Upper lobe of left lung (tissue), 6 donors: ENCODE results near the gene WNK2. TPM values are rescaled to one million over a fixed set of nuclear protein-coding genes. Genes with fewer than 3 reads are reported as not detected.

Experiments used
- ATAC-seq, 2 donors: fragments of 200-7000 bp; cut with Tn5 transposase; one replicate each; pipeline ENCODE4 v1.9.1; 2022; ENCODE audit warnings: mild to moderate bottlenecking in 2 of 2, moderate library complexity in 2 of 2; ENCODE audit not compliant: low FRiP score in 2 of 2
- DNase-seq, 2 donors: peaks; one replicate each; pipeline ENCODE4 v3.0.0-alpha.2; 2019 to 2020
- H3K27ac ChIP-seq, 4 donors: fragments of 200-600 bp; sonication (generic); one replicate each; pipeline ENCODE4 v1.5.1; 2016 to 2019
- H3K27me3 ChIP-seq, 4 donors: fragments of 200-600 bp; sonication (generic); one replicate each; pipeline ENCODE4 v1.5.1; 2017 to 2019
- H3K36me3 ChIP-seq, 4 donors: fragments of 200-600 bp; sonication (generic); one replicate each; pipeline ENCODE4 v1.5.1; 2016 to 2019
- H3K4me1 ChIP-seq, 4 donors: fragments of 200-600 bp; sonication (generic); one replicate each; pipeline ENCODE4 v1.5.1; 2018 to 2019
- H3K4me3 ChIP-seq, 4 donors: fragments of 200-600 bp; sonication (generic); one replicate each; pipeline ENCODE4 v1.5.1; 2017 to 2019; ENCODE audit warnings: mild to moderate bottlenecking in 2 of 4, moderate library complexity in 1 of 4
- H3K9me3 ChIP-seq, 4 donors: fragments of 200-600 bp; sonication (generic); one replicate each; pipeline ENCODE4 v1.5.1; 2018 to 2019
- EP300 ChIP-seq, 4 donors: sonication (generic); formaldehyde crosslinking; IDR thresholded peaks; one replicate each; pipeline ENCODE4 v1.5.1; 2017; ENCODE audit warnings: antibody characterized with exemption in 4 of 4, control low read depth in 2 of 4
- POLR2A ChIP-seq, 4 donors: fragments of 450-650 bp; IDR thresholded peaks; one replicate each; pipeline ENCODE4 v1.5.1; 2016 to 2017; ENCODE audit warnings: antibody characterized with exemption in 4 of 4, mild to moderate bottlenecking in 2 of 4
- POLR2AphosphoS5 ChIP-seq, 2 donors: sonication (generic); formaldehyde crosslinking; IDR thresholded peaks; one replicate each; pipeline ENCODE4 v1.5.1; 2017; ENCODE audit warnings: antibody characterized with exemption in 2 of 2
- WGBS, 2 donors: methylation state at CpG; one replicate each; pipeline ENCODE4 v1.1.5; 2017 to 2018; 5-methylcytosine and 5-hydroxymethylcytosine counted together
- total RNA-seq, 6 donors: library from RNA; depleted of rRNA in 4 of 6; stranded (reverse); fragments of >200 nt in 4 of 6; gene quantifications; one replicate each; pipeline versions ENCODE4 v1.1.0 to v1.2.1, GENCODE V29; 2016 to 2021
- TF ChIP-seq, protein P1 (sequence below), 6 experiments: fragments of 450-650 bp in 4 of 6; fragments of 200-600 bp in 2 of 6; sonication (generic) in 2 of 6; IDR thresholded peaks; one replicate each; pipeline ENCODE4 v1.5.1; 2016 to 2019; ENCODE audit warnings: antibody characterized with exemption in 6 of 6
- donor health status: DM: no; HTN: no; CAD: no; lungs with moderate emphysema.
- donor health status: DM: no; HTN: yes; CAD: no; lungs with severe emphysema.

The WNK2 gene
- total RNA-seq, 6 donors from 2014 or later = 1.1 to 11.5 (median 7.3) TPM

DNA sequence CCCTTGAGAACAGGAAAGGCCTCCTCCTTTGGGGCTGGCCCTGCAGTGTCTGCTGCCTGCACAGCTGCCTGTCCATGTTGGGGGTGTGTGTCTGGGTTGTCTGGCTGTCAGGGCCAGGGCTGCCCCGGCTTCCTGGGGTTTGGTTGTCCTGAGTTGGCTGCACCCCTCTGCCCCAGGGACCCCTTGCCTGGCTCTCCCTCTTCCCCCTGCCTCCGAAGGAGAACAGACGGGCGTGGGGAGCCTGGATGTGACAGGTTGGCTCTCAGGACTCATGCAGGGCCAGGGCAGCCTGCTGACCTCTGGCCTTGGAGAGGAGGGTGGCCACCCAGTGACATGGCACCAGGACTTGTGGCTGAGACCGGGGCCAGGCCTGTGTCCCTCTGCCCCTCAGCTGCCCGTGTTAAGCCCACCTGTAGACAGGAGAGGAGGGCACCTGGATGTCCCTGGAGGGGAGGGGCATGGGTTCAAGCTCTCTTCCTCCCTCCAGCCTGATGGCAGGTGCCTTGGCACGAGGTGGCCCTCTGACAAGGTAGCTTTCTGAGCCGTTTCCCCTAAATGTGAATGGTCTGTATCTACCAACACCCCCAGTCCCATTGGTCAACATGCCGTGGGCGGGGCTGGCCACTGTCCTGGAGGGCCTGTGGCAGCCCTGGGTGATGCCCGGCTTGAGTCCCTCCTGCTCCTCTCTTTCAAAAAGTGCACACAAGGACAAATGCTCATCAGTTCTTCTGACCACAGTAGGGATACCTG, 34.9 kb downstream of the WNK2 start:
- WGBS, 2 donors = 94% methylated on average over 8 to 11 of the region's 11 CpGs
- TF ChIP-seq, protein P1, sequence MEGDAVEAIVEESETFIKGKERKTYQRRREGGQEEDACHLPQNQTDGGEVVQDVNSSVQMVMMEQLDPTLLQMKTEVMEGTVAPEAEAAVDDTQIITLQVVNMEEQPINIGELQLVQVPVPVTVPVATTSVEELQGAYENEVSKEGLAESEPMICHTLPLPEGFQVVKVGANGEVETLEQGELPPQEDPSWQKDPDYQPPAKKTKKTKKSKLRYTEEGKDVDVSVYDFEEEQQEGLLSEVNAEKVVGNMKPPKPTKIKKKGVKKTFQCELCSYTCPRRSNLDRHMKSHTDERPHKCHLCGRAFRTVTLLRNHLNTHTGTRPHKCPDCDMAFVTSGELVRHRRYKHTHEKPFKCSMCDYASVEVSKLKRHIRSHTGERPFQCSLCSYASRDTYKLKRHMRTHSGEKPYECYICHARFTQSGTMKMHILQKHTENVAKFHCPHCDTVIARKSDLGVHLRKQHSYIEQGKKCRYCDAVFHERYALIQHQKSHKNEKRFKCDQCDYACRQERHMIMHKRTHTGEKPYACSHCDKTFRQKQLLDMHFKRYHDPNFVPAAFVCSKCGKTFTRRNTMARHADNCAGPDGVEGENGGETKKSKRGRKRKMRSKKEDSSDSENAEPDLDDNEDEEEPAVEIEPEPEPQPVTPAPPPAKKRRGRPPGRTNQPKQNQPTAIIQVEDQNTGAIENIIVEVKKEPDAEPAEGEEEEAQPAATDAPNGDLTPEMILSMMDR (IDR thresholded peaks at IDR 0.05) = no peak
- no peak for TF ChIP-seq EP300 (IDR thresholded peaks at IDR 0.05)
- no peak for TF ChIP-seq POLR2A (IDR thresholded peaks at IDR 0.05)
- TF ChIP-seq POLR2AphosphoS5 (IDR thresholded peaks at IDR 0.05) = no peak
- ATAC-seq (peak; percentile 24 to 32), DNase-seq (no peak)
- Histone ChIP-seq H3K27me3 (no peaks in the 10 kb centered on the region), H3K4me3 (no peak overlapping the region), H3K4me1 (peaks cover 0 to 7% (median 0%) of the 10 kb centered on the region in 4 donors), H3K27ac (no peak overlapping the region), H3K36me3 (no peaks in the 10 kb centered on the region), H3K9me3 (peaks cover 0 to 12% (median 4%) of the 10 kb centered on the region in 4 donors)

DNA sequence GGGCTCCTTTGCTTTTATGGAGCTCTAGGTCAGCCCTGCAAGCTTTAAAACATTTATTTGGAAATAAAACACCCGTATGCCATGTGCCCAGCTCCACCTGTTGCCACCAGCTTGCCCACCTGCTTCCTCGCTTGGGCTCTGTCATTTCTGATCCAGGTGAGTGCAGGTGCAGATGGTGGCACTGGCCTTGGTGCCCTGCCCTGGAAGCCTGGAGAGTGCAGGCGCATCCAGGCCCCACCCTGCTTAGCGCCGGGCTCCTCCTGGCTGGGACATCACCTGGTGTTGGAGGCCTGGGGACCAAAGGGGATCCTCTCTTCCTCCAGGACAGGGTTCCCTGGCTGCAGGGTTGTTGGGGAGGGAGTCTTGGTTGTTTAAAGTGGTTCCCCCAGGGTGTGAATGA, 35.8 kb downstream of the WNK2 start:
- H3K4me1 ChIP-seq = peaks cover 0 to 7% (median 0%) of the 10 kb centered on the region in 4 donors
- no peak for ATAC-seq
- no peaks in the 10 kb centered on the region for H3K27me3 ChIP-seq
- H3K4me3 ChIP-seq = no peak overlapping the region
- H3K9me3 ChIP-seq = peaks cover 0 to 12% (median 4%) of the 10 kb centered on the region in 4 donors
- H3K36me3 ChIP-seq = no peaks in the 10 kb centered on the region
- no peak overlapping the region for H3K27ac ChIP-seq
- 92 to 94% methylated on average over 3 to 5 of the region's 5 CpGs for WGBS, 2 donors
- DNase-seq = no peak
- TF ChIP-seq, protein P1 (IDR thresholded peaks at IDR 0.05) = no peak
- TF ChIP-seq POLR2AphosphoS5 (IDR thresholded peaks at IDR 0.05) (no peak), POLR2A (IDR thresholded peaks at IDR 0.05) (no peak), EP300 (IDR thresholded peaks at IDR 0.05) (no peak)

GRCh38 chr9:93220627-93221026, 36.7 kb downstream of the WNK2 start:
- no peak for DNase-seq
- H3K27ac ChIP-seq = no peak overlapping the region

DNA sequence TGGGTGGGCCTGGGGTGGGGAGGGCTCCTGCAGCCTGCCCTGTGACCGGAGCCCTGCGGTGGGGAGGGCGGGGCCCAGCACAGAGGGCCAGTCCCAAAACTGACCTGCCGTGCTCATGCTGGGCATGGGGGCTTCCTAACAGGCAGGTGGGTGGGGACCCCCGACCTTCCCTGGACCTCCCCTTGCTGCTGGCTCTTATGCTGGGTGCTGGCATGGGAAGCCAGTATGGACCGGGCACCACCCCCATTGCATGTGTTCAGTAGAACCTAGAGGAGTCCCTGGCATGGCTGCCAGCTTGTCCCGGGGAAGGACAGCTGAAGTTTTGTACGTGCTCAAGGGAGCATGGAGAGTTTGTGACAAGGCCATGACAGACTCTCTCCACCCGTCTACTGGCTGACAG, 37.1 kb downstream of the WNK2 start:
- H3K4me3 ChIP-seq = no peak overlapping the region
- no peaks in the 10 kb centered on the region for H3K27me3 ChIP-seq
- no peaks in the 10 kb centered on the region for H3K36me3 ChIP-seq
- ATAC-seq = no peak
- peaks cover 0 to 1% (median 0%) of the 10 kb centered on the region in 4 donors for H3K9me3 ChIP-seq
- H3K4me1 ChIP-seq = peaks cover 0 to 7% (median 0%) of the 10 kb centered on the region in 4 donors
- TF ChIP-seq POLR2A (IDR thresholded peaks at IDR 0.05) (no peak), POLR2AphosphoS5 (IDR thresholded peaks at IDR 0.05) (no peak), EP300 (IDR thresholded peaks at IDR 0.05) (no peak)
- TF ChIP-seq, protein P1 (IDR thresholded peaks at IDR 0.05) = no peak
- DNase-seq = no peak
- H3K27ac ChIP-seq = no peak overlapping the region
- 92 to 96% methylated on average over 5 to 7 of the region's 9 CpGs for WGBS, 2 donors

More at GRCh38 chr9:93220627-93221026, 36.7 kb downstream of the WNK2 start:
- TF ChIP-seq POLR2A (IDR thresholded peaks at IDR 0.05) (no peak), EP300 (IDR thresholded peaks at IDR 0.05) (no peak), POLR2AphosphoS5 (IDR thresholded peaks at IDR 0.05) (no peak)
- TF ChIP-seq, protein P1 (IDR thresholded peaks at IDR 0.05) = no peak
- 67 to 71% methylated on average over 1 of the region's 4 CpGs for WGBS, 2 donors
- H3K27me3 ChIP-seq = no peaks in the 10 kb centered on the region
- H3K4me1 ChIP-seq = peaks cover 0 to 7% (median 0%) of the 10 kb centered on the region in 4 donors
- peaks cover 0 to 5% (median 2%) of the 10 kb centered on the region in 4 donors for H3K9me3 ChIP-seq
- no peak for ATAC-seq
- no peak overlapping the region for H3K4me3 ChIP-seq
- H3K36me3 ChIP-seq = no peaks in the 10 kb centered on the region
